HCT116 (cell line): ENCODE measurements around the gene ERMARD. TPM values are rescaled to one million over a fixed set of nuclear protein-coding genes. Genes with fewer than 3 reads are reported as not detected.

Experiments
- ATAC-seq: fragments of 200-7000 bp; cut with Tn5 transposase; 2 replicates; pipeline ENCODE4 v1.9.1; 2020; ENCODE audit warnings: mild to moderate bottlenecking, moderate library complexity
- BruUV-seq: library from RNA; stranded (reverse); fragments of 400-500 nt; replicated peaks from 2 replicates; lab custom pipeline; 2021; lab: Mats Ljungman, UMichigan
- CTCF ChIA-PET: fragments of 300-600 bp; sonication (Branson Sonifier 250); formaldehyde crosslinking; loops from one replicate; lab custom pipeline; 2021; ENCODE audit warnings: antibody characterized with exemption; lab: Charles Lee
- POLR2A ChIA-PET: fragments of 300-600, 350-600 bp; sonication (Branson Sonifier 250); formaldehyde crosslinking; loops from one replicate; lab custom pipeline; 2021; ENCODE audit warnings: antibody characterized with exemption; lab: Charles Lee
- RAD21 ChIA-PET, 2 experiments: fragments of 300-600 bp; sonication (Branson Sonifier 250); formaldehyde crosslinking; loops; one replicate each; lab custom pipeline; 2023; ENCODE audit warnings: low total read pairs in 2 of 2; ENCODE audit not compliant: uncharacterized antibody in 2 of 2, unreplicated experiment in 2 of 2, low non-redundant PET in 1 of 2; lab: Charles Lee
- DNase-seq: peaks from one replicate; pipeline ENCODE4 v3.0.0-alpha.2; 2010; ENCODE audit warnings: low read depth, low spot score
- H2AFZ ChIP-seq: fragments of 200-600 bp; shearing (Covaris generic), sonication (generic); 2 replicates; pipeline ENCODE4 v1.6.1; 2017; ENCODE audit warnings: low read depth, mixed run types, mixed read lengths, antibody characterized with exemption, low read length; ENCODE audit not compliant: poor library complexity, severe bottlenecking
- H3K27ac ChIP-seq: 2 replicates; pipeline ENCODE4 v1.5.1; 2012; ENCODE audit warnings: low read depth, low read length
- H3K27me3 ChIP-seq: fragments of 200-600 bp; sonication (generic); 2 replicates; pipeline ENCODE4 v1.6.1; 2016; ENCODE audit warnings: mixed run types, low read length, mixed read lengths; ENCODE audit not compliant: insufficient read depth
- H3K36me3 ChIP-seq, 2 experiments: fragments of 200-500 bp in 1 of 2; fragments of 200-600 bp in 1 of 2; sonication (Bioruptor generic) in 1 of 2; sonication (generic) in 1 of 2; 2 replicates each; pipeline versions ENCODE4 v1.5.1 to v1.6.1; 2014 to 2016; ENCODE audit warnings: low read length in 2 of 2, inconsistent platforms in 1 of 2, mixed read lengths in 1 of 2, mixed run types in 1 of 2; ENCODE audit not compliant: insufficient read depth in 2 of 2, control insufficient read depth in 1 of 2
- H3K4me1 ChIP-seq, 2 experiments: fragments of 200-600 bp in 1 of 2; sonication (generic) in 1 of 2; 2 replicates each; pipeline versions ENCODE4 v1.5.1 to v1.6.1; 2012 to 2017; ENCODE audit warnings: low read length in 2 of 2, inconsistent platforms in 1 of 2, mild to moderate bottlenecking in 1 of 2, mixed read lengths in 1 of 2, mixed run types in 1 of 2, moderate library complexity in 1 of 2; ENCODE audit not compliant: insufficient read depth in 2 of 2, control insufficient read depth in 1 of 2
- H3K4me2 ChIP-seq: fragments of 200-600 bp; sonication (generic); 2 replicates; pipeline ENCODE4 v1.6.1; 2017; ENCODE audit warnings: mixed run types, low read length, mixed read lengths
- H3K4me3 ChIP-seq, 2 experiments: fragments of 200-600 bp in 1 of 2; sonication (generic) in 1 of 2; replicated peaks in 1 of 2; 2 replicates each; pipeline ENCODE4 v1.5.1; 2011 to 2016; ENCODE audit warnings: low read length in 2 of 2, control low read depth in 1 of 2, low read depth in 1 of 2, mild to moderate bottlenecking in 1 of 2, mixed read lengths in 1 of 2, mixed run types in 1 of 2
- H3K79me2 ChIP-seq: fragments of 200-600 bp; sonication (generic); 2 replicates; pipeline ENCODE4 v1.6.1; 2017; ENCODE audit warnings: mild to moderate bottlenecking, mixed run types, low read length, moderate library complexity, mixed read lengths; ENCODE audit not compliant: insufficient read depth
- H3K9ac ChIP-seq: fragments of 200-600 bp; sonication (generic); 2 replicates; pipeline ENCODE4 v1.6.1; 2016; ENCODE audit warnings: low read length, mixed read lengths
- H3K9me2 ChIP-seq: fragments of 200-600 bp; sonication (generic), shearing (Covaris generic); 2 replicates; pipeline ENCODE4 v1.6.1; 2017; ENCODE audit warnings: mixed run types, mild to moderate bottlenecking, moderate library complexity; ENCODE audit not compliant: insufficient read depth
- H3K9me3 ChIP-seq, 2 experiments: fragments of 200-500 bp in 1 of 2; fragments of 200-600 bp in 1 of 2; sonication (Bioruptor generic) in 1 of 2; sonication (generic) in 1 of 2; 2 replicates each; pipeline ENCODE4 v1.6.1; 2014 to 2017; ENCODE audit warnings: low read length in 2 of 2, mixed read lengths in 2 of 2, inconsistent platforms in 1 of 2, low read depth in 1 of 2, mild to moderate bottlenecking in 1 of 2, mixed run types in 1 of 2, moderate library complexity in 1 of 2; ENCODE audit not compliant: control insufficient read depth in 1 of 2, insufficient read depth in 1 of 2
- H4K20me1 ChIP-seq: fragments of 200-600 bp; sonication (generic), shearing (Covaris generic); 2 replicates; pipeline ENCODE4 v1.6.1; 2017; ENCODE audit warnings: mixed run types, mild to moderate bottlenecking, moderate library complexity; ENCODE audit not compliant: insufficient read depth
- CBX3 ChIP-seq: IDR thresholded peaks from 2 replicates; pipeline ENCODE4 v1.6.1; 2012; ENCODE audit warnings: low read depth
- EGR1 ChIP-seq: IDR thresholded peaks from 2 replicates; pipeline ENCODE4 v1.6.1; 2012; ENCODE audit warnings: low read depth
- FOSL1 ChIP-seq: IDR thresholded peaks from 2 replicates; pipeline ENCODE4 v1.6.1; 2012; ENCODE audit warnings: low read depth
- JUND ChIP-seq: IDR thresholded peaks from 2 replicates; pipeline ENCODE4 v1.6.1; 2012
- POLR2A ChIP-seq: IDR thresholded peaks from 2 replicates; pipeline ENCODE4 v1.7.0; 2011; ENCODE audit warnings: borderline replicate concordance; ENCODE audit not compliant: insufficient read depth, insufficient read length; ENCODE audit errors: extremely low read depth
- SIN3A ChIP-seq: IDR thresholded peaks from 2 replicates; pipeline ENCODE4 v1.6.1; 2012; ENCODE audit warnings: low read depth
- YY1 ChIP-seq: IDR thresholded peaks from 2 replicates; pipeline ENCODE4 v1.6.1; 2011; ENCODE audit warnings: low read length, low read depth, moderate library complexity, mild to moderate bottlenecking; ENCODE audit not compliant: insufficient replicate concordance; ENCODE audit errors: extremely low read depth
- ZFX ChIP-seq: fragments of 450-650 bp; IDR thresholded peaks from 2 replicates; pipeline ENCODE4 v1.6.1; 2017
- intact Hi-C: fragments of 100-400 bp; cut with micrococcal nuclease; formaldehyde crosslinking; loops from 2 replicates; pipeline ENCODE4 v1.10.0; 2022
- total RNA-seq: library from RNA; stranded (reverse); gene quantifications from one replicate; pipeline ENCODE4 v1.2.1, GENCODE V29; 2021; ENCODE audit not compliant: unreplicated experiment
- TF ChIP-seq, protein P1 (sequence below): IDR thresholded peaks from 2 replicates; pipeline ENCODE4 v1.6.1; 2011; ENCODE audit warnings: mild to moderate bottlenecking, low read length, moderate library complexity; ENCODE audit not compliant: insufficient replicate concordance; ENCODE audit errors: extremely low read depth
- TF ChIP-seq, protein P2 (sequence below): IDR thresholded peaks from 2 replicates; pipeline ENCODE4 v1.6.1; 2012
- TF ChIP-seq, protein P3 (sequence below): IDR thresholded peaks from 2 replicates; pipeline ENCODE4 v1.6.1; 2012

ERMARD gene
- total RNA-seq, 1 experiment from 2014 or later = 24.7 TPM

DNA sequence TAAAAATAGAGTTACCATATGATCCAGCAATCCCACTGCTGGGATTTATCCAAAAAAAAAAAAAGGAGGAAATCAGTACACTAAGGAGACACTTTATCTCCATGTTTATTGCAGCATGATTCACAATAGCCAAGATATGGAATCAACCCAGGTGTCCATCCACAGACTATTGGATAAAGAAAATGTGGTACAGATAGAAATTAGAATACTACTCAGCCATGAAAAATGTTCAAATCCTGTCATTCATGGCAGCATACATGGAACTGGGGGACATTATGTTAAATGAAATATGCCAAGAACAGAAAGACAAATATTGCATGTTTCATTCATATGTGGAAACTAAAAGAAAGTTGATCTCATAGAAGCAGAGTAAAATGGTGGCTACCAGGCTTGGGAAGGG lies 75.3 kb downstream of the ERMARD start:
- Histone ChIP-seq H2AFZ (no peak overlapping the region), H3K9ac (no peak overlapping the region), H3K9me3 (no peaks in the 10 kb centered on the region), H3K4me3 (no peak overlapping the region), H3K9me2 (no peaks in the 10 kb centered on the region), H3K27ac (no peak overlapping the region), H3K36me3 (no peaks in the 10 kb centered on the region), H3K27me3 (peaks cover 7% of the 10 kb centered on the region; the same call in 1 of the 2 replicates), H3K4me2 (no peak overlapping the region), H3K79me2 (no peaks in the 10 kb centered on the region), H3K4me1 (peaks cover 0 to 4% of the 10 kb centered on the region in 2 experiments; a peak in 1 of 4 replicates), H4K20me1 (no peaks in the 10 kb centered on the region)
- RAD21 ChIA-PET = no interaction called here
- CTCF ChIA-PET = no interaction called here
- no peak for DNase-seq
- no TSS peak for BruUV-seq
- POLR2A ChIA-PET = no interaction called here
- TF ChIP-seq POLR2A (no peak), FOSL1 (no peak), JUND (no peak), SIN3A (no peak), YY1 (no peak), ZFX (no peak), CBX3 (no peak), EGR1 (no peak)
- TF ChIP-seq, protein P1, sequence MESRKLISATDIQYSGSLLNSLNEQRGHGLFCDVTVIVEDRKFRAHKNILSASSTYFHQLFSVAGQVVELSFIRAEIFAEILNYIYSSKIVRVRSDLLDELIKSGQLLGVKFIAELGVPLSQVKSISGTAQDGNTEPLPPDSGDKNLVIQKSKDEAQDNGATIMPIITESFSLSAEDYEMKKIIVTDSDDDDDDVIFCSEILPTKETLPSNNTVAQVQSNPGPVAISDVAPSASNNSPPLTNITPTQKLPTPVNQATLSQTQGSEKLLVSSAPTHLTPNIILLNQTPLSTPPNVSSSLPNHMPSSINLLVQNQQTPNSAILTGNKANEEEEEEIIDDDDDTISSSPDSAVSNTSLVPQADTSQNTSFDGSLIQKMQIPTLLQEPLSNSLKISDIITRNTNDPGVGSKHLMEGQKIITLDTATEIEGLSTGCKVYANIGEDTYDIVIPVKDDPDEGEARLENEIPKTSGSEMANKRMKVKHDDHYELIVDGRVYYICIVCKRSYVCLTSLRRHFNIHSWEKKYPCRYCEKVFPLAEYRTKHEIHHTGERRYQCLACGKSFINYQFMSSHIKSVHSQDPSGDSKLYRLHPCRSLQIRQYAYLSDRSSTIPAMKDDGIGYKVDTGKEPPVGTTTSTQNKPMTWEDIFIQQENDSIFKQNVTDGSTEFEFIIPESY = no peak
- TF ChIP-seq, protein P2, sequence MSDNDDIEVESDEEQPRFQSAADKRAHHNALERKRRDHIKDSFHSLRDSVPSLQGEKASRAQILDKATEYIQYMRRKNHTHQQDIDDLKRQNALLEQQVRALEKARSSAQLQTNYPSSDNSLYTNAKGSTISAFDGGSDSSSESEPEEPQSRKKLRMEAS = no peak
- TF ChIP-seq, protein P3, sequence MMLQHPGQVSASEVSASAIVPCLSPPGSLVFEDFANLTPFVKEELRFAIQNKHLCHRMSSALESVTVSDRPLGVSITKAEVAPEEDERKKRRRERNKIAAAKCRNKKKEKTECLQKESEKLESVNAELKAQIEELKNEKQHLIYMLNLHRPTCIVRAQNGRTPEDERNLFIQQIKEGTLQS = no peak
- intact Hi-C loops = no loop called here
- ATAC-seq = no peak
